MM.1S (cell line): ENCODE results near the gene SCFD2.

Experiments used
- DNase-seq: peaks from one replicate; pipeline ENCODE4 v3.0.0-alpha.2; 2015
- H2AFZ ChIP-seq: fragments of 300-600 bp; sonication (generic); 2 replicates; pipeline ENCODE4 v1.6.0; 2016; ENCODE audit warnings: antibody characterized with exemption, low read length
- H3F3A ChIP-seq: fragments of 300-600 bp; sonication (generic); 2 replicates; pipeline ENCODE4 v1.6.1; 2016; ENCODE audit warnings: mild to moderate bottlenecking, antibody characterized with exemption, low read length, moderate library complexity, mixed read lengths; ENCODE audit not compliant: insufficient read depth
- H3K27ac ChIP-seq: fragments of 300-600 bp; sonication (generic); 2 replicates; pipeline ENCODE4 v1.5.1; 2016; ENCODE audit warnings: mild to moderate bottlenecking, low read length
- H3K27me3 ChIP-seq: fragments of 300-600 bp; sonication (generic); replicated peaks from 2 replicates; pipeline ENCODE4 v1.6.0; 2016; ENCODE audit warnings: low read length; ENCODE audit not compliant: insufficient read depth
- H3K36me3 ChIP-seq: fragments of 300-600 bp; sonication (generic); replicated peaks from 2 replicates; pipeline ENCODE4 v1.6.1; 2016; ENCODE audit warnings: mild to moderate bottlenecking, low read length, mixed read lengths; ENCODE audit not compliant: insufficient read depth
- H3K4me1 ChIP-seq: fragments of 300-600 bp; sonication (generic); 2 replicates; pipeline ENCODE4 v1.6.1; 2016; ENCODE audit warnings: low read length, mixed read lengths
- H3K4me2 ChIP-seq: fragments of 300-600 bp; sonication (generic); 2 replicates; pipeline ENCODE4 v1.6.0; 2016; ENCODE audit warnings: low read depth, low read length
- H3K4me3 ChIP-seq: fragments of 300-600 bp; sonication (generic); 2 replicates; pipeline ENCODE4 v1.5.1; 2016; ENCODE audit warnings: low read length, mixed read lengths
- H3K79me2 ChIP-seq: fragments of 300-600 bp; sonication (generic); 2 replicates; pipeline ENCODE4 v1.6.1; 2016; ENCODE audit warnings: mixed run types, low read length, mixed read lengths
- H3K9ac ChIP-seq: fragments of 300-600 bp; sonication (generic); 2 replicates; pipeline ENCODE4 v1.6.1; 2016; ENCODE audit warnings: low read length, mixed read lengths
- H3K9me2 ChIP-seq: fragments of 300-600 bp; sonication (generic); replicated peaks from 2 replicates; pipeline ENCODE4 v1.6.1; 2016; ENCODE audit warnings: mild to moderate bottlenecking, low read length, mixed read lengths; ENCODE audit not compliant: insufficient read depth
- H3K9me3 ChIP-seq: fragments of 300-600 bp; sonication (generic); replicated peaks from 2 replicates; pipeline ENCODE4 v1.6.1; 2016; ENCODE audit warnings: mild to moderate bottlenecking, low read length, mixed read lengths; ENCODE audit not compliant: insufficient read depth
- H4K20me1 ChIP-seq: fragments of 300-600 bp; sonication (generic); 2 replicates; pipeline ENCODE4 v1.6.1; 2016; ENCODE audit warnings: mild to moderate bottlenecking, low read length, moderate library complexity, mixed read lengths; ENCODE audit not compliant: insufficient read depth
- CTCF ChIP-seq: fragments of 300-600 bp; sonication (generic); IDR thresholded peaks from 2 replicates; pipeline ENCODE4 v1.5.1; 2016; ENCODE audit warnings: antibody characterized with exemption, low read length, mixed read lengths
- EZH2 ChIP-seq: fragments of 300-600 bp; sonication (generic); optimal IDR thresholded peaks from 2 replicates; pipeline ENCODE3; 2017; ENCODE audit warnings: low read depth, mild to moderate bottlenecking, antibody characterized with exemption, low read length, mixed read lengths
- EZH2phosphoT487 ChIP-seq: fragments of 300-600 bp; sonication (generic); IDR thresholded peaks from 2 replicates; pipeline ENCODE4 v1.6.1; 2018; ENCODE audit warnings: antibody characterized with exemption, low read length

Gene SCFD2

GRCh38 chr4:52903273-52903672 is 462.6 kb downstream of the SCFD2 start:
- Histone ChIP-seq H3F3A (no peaks in the 10 kb centered on the region), H3K27me3 (no peaks in the 10 kb centered on the region), H3K9me2 (no peaks in the 10 kb centered on the region), H3K36me3 (no peaks in the 10 kb centered on the region), H3K4me2 (no peak overlapping the region), H3K9ac (no peak overlapping the region), H4K20me1 (no peaks in the 10 kb centered on the region), H3K4me3 (no peak overlapping the region), H3K4me1 (no peaks in the 10 kb centered on the region), H3K27ac (no peak overlapping the region), H3K9me3 (no peaks in the 10 kb centered on the region), H2AFZ (no peak overlapping the region), H3K79me2 (no peaks in the 10 kb centered on the region)
- TF ChIP-seq EZH2 (no peak), CTCF (no peak), EZH2phosphoT487 (no peak)
- no peak for DNase-seq

- no peaks in the 10 kb centered on the region for H3K4me1 ChIP-seq
- no peaks in the 10 kb centered on the region for H3K9me3 ChIP-seq
- no peaks in the 10 kb centered on the region for H3K79me2 ChIP-seq
- no peaks in the 10 kb centered on the region for H3K36me3 ChIP-seq
- H3K27me3 ChIP-seq, result no peaks in the 10 kb centered on the region
- H3K4me3 ChIP-seq, result no peak overlapping the region
- no peak overlapping the region for H2AFZ ChIP-seq
- no peak for DNase-seq
- TF ChIP-seq EZH2phosphoT487 (no peak), CTCF (no peak), EZH2 (no peak)
- no peaks in the 10 kb centered on the region for H3F3A ChIP-seq
- H4K20me1 ChIP-seq, result no peaks in the 10 kb centered on the region
- no peak overlapping the region for H3K9ac ChIP-seq
- no peak overlapping the region for H3K4me2 ChIP-seq
- H3K9me2 ChIP-seq, result no peaks in the 10 kb centered on the region
- no peak overlapping the region for H3K27ac ChIP-seq
Observed at GRCh38 chr4:52894443-52894842, 471.4 kb downstream of the SCFD2 start.

GRCh38 chr4:52892880-52893279 is 473.0 kb downstream of the SCFD2 start:
- Histone ChIP-seq H3K27ac (no peak overlapping the region), H3K9ac (no peak overlapping the region), H3K4me2 (no peak overlapping the region), H3K4me1 (no peaks in the 10 kb centered on the region), H2AFZ (no peak overlapping the region), H4K20me1 (no peaks in the 10 kb centered on the region), H3F3A (no peaks in the 10 kb centered on the region), H3K27me3 (no peaks in the 10 kb centered on the region), H3K9me2 (no peaks in the 10 kb centered on the region), H3K4me3 (no peak overlapping the region), H3K9me3 (no peaks in the 10 kb centered on the region), H3K79me2 (no peaks in the 10 kb centered on the region), H3K36me3 (no peaks in the 10 kb centered on the region)
- DNase-seq, result no peak
- no peak for TF ChIP-seq EZH2phosphoT487
- TF ChIP-seq EZH2, result no peak
- TF ChIP-seq CTCF, result no peak

GRCh38 chr4:52891743-52892142 is 474.1 kb downstream of the SCFD2 start:
- Histone ChIP-seq H3K79me2 (no peaks in the 10 kb centered on the region), H3K9me3 (no peaks in the 10 kb centered on the region), H3K9ac (no peak overlapping the region), H3K27ac (no peak overlapping the region), H3K4me1 (no peaks in the 10 kb centered on the region), H3K4me3 (no peak overlapping the region), H2AFZ (no peak overlapping the region), H3K27me3 (no peaks in the 10 kb centered on the region), H3K9me2 (no peaks in the 10 kb centered on the region), H3K36me3 (no peaks in the 10 kb centered on the region), H3F3A (no peaks in the 10 kb centered on the region), H3K4me2 (no peak overlapping the region), H4K20me1 (no peaks in the 10 kb centered on the region)
- DNase-seq, result no peak
- no peak for TF ChIP-seq EZH2
- no peak for TF ChIP-seq CTCF
- TF ChIP-seq EZH2phosphoT487, result no peak
